Activated CD8-positive, alpha-beta memory T cell treated with anti-CD3 and anti-CD28 coated beads, Interleukin-2, amount 50 U/mL, for 1 hour (primary cell): ENCODE measurements around the gene TPSB2.

Experiments
- DNase-seq: peaks from one replicate; pipeline ENCODE4 v3.0.0-alpha.2; 2020; ENCODE audit errors: extremely low read depth

The TPSB2 gene

DNA sequence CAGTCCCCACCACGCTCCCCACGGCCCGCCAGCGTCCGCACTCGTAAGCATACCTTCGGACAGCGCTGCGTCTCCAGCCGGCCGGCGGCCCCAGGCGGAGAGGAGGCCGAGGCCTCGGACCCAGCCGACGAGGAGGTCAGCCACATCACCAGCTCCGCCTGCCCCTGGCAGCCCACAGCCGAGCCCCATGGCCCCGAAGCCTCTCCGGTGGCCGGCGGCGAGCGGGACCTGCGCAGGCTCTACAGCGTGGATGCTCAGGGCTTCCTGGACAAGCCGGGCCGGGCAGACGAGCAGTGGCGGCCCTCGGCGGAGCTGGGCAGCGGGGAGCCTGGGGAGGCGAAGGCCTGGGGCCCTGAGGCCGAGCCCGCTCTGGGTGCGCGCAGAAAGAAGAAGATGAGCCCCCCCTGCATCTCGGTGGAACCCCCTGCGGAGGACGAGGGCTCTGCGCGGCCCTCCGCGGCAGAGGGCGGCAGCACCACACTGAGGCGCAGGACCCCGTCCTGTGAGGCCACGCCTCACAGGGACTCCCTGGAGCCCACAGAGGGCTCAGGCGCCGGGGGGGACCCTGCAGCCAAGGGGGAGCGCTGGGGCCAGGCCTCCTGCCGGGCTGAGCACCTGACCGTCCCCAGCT, 9.8 kb downstream of the TPSB2 start:
- no peak for DNase-seq

DNA sequence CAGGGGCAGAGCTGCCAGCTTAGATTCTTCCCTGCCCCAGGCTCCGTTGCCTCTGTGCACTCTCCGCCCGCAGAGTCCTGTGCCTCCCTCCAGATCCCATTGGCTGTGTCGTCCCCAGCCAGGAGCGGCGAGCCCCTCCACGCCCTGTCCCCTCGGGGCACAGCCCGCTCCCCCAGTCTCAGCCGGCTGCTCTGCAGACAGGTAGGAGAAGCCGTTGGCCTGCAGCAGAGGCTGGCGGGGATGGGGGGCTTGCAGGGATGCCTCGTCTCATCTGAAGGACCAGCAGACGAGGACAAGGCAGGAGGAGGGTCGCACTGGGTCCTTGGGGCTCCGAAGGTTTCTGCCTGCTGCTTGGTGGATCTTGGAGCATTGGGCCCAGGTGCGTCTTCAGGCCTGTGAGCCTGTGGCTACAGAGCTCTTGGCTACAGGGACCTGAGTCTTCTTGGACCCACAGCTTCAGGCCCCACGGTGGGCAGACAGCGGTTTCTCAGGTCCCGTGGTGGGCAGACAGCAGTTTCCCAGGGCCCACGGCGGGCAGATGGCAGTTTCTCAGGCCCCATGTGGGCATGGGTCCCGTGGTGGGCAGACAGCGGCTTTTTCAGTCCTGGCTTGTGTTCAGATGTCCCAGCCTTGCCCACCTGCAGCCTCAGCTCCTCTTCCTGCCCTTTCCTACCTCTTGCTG, 10.9 kb downstream of the TPSB2 start:
- DNase-seq: no peak

DNA sequence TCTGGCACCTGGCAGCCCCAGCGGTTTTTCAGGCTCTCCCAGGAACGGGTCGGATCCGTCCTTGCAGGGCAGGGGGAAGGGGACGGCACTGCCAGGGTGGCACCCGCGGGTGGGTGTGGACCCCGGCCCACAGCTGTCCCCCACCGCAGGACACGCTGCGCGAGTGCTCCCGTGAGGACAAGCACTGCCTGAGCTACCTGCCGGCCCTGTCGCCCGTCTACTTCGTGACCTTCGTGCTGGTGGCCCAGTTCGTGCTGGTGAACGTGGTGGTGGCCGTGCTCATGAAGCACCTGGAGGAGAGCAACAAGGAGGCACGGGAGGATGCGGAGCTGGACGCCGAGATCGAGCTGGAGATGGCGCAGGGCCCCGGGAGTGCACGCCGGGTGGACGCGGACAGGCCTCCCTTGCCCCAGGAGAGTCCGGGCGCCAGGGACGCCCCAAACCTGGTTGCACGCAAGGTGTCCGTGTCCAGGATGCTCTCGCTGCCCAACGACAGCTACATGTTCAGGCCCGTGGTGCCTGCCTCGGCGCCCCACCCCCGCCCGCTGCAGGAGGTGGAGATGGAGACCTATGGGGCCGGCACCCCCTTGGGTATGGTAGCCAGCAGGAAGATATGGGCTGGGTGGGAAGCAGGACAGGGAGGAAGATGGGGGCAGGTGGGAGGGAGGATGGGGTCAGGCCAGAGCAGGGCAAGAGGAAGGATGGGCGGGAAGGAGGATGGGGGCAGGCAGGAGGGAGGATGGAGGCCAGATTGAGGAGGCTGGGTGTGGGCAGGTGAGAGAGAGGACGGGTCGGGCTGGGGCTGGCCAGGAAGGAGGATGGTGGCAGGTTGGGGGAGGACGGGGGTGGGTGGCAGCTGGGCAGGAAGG, 11.7 kb downstream of the TPSB2 start:
- no peak for DNase-seq

DNA sequence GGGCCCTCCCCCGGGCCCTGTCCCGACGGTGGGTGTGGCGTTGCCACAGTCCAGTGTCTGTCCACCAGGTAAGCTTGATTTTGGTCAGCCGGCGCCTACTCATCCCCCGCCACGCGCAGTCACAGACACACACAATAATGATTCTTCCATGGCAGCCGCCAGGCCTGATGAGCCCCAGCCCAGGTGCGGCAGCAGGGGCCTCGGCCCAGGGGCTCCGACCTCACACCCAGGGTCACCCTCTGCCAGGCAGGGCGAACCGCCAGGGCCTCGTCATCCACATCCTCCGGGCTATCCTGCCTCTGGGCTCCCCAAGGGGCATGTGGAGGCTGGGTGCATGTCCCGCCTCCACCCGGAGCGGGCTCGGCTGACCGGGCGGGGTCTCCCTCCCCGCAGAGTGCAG, 12.5 kb downstream of the TPSB2 start:
- DNase-seq: no peak

DNA sequence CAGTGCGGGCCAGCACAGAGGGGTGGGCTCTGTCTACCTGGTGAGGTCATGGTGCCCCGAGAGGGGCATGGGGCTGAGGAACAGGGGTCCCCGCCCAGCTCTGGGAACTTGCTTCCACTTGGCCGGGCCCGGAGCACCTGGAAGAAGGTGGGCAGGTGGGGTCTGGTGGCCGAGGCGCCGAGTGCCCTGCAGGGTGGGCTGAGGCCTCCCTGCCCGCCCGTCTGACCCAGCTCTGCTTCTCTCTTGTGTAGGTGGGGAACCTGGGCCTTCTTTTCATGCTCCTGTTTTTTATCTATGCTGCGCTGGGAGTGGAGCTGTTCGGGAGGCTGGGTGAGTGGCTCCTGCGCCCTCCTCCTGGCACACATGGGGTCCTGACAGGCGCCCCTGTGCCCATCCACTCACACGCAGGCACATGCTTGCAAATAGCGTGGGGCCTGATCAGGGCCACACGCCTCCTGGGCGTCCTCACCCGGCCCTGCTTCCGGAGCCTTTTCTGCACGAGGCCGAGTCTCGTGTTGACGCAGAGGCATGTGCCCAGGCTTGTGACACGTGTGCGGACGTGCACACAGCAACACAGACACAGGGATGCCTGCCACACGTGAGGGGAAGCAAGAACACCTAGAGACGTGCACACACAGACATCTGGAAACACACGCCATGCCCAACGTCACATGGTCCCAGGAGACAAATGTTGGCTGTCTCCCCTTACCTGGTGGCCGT, 13.1 kb downstream of the TPSB2 start:
- no peak for DNase-seq

DNA sequence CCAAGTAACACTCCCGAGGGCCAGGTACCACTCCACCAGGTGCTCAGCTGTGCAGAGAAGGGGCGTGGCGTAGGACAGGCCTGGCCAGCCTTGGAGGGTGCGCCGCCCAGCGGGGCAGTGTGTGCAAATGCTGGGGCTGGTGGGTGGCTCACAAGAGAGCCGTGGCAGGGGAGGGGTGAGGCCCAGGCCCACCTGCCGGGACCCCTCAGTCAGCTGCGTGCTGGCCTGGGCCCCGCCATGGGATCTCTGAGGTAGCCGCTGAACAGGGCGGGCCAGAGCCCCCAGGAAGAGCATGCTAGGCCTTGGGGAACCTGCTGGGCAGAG, 13.7 kb downstream of the TPSB2 start:
- no peak for DNase-seq

DNA sequence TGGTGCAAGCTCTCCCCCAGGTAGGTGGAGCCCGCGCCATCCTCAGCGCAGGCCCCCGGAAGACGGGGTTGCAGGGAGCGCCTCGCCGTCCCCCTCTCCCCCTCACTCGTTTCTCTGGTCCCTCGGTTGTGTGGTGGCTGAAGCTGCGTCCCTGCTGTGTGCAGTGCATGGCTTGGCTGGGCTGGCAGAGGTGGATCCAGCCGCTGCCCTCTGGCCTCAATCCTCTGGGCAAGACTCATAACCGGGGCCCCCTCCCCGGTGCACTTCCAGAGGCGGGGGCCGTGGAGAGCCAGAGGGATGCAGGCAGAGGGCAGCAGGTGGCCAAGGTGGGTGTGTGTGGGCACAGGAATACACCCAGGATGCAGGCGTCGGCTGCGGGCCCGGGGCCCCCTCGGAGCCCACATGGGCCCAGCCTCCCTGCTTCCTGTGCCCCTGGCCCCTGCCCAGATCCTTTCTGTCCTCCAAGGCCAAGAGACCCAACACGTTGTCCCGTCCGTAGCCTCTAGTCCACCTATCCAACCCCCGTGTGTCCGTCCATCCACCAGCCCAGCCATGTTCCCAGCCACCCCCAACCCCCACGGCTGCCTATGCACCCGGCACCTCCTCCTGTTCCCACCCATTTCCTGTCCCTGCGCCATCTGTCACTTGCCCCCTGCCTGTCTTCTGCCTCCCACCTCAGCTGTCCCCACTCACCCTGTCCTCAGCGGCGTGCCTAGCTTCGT, 14.2 kb downstream of the TPSB2 start:
- no peak for DNase-seq

DNA sequence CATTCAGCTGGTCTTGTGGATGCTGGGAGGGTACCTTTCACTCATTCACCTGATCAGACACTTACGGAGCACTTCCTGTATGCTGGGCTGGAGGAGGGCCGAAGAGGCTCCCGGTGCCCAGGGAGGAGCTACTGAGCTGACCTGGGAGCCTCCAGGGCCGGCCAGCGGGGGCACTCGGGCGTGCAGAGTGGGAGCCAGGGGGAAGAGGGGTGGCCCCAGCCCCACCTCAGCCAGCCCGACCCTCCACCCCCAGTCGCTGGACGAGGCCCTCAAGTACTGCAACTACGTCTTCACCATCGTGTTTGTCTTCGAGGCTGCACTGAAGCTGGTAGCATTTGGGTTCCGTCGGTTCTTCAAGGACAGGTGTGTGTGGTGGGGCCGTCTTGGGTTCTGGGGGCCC, 15.3 kb downstream of the TPSB2 start:
- no peak for DNase-seq

DNA sequence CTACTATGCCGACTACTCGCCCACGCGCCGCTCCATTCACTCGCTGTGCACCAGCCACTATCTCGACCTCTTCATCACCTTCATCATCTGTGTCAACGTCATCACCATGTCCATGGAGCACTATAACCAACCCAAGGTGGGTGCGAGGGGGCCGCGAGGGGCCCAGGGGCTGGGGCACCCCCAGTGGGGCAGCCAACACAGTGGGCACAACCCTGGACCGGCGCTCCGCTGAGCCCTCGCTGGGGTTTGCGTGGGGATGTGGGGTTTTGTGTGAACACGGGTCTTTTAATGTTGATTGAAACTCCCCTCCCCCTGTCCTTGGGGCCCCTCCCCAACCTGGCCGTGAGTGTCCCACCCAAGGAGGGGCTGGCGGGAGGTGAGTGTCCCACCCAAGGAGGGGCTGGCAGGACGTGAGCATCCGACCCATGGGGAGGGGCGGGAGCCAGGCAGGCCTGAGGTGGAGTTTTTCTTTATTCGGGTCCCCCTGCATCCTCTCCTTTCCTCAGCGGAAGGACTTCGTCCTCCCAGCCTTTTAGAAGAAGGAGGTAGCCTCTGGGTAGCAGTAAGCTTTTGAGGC, 16.1 kb downstream of the TPSB2 start:
- DNase-seq: no peak

DNA sequence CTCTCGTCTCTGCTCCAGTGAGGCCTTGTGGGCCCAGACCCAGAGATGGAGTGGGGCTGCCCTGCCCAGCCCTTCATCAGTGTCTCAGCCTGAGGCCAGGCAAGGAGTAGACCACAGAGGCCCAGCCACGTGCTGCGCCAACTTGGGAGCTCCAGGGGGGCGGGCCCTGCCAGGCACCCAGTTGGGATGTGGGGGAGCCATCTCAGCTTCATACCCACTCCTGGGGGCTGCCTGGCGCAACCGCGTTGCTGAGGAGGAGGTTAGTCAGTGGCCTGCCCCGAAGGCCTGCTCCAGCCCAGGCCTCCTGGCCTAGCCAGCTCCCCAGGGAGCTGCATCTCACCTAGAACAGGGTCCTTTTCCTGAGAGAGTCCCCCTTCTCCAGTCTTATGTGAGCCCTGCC, 16.8 kb downstream of the TPSB2 start:
- DNase-seq: no peak

DNA sequence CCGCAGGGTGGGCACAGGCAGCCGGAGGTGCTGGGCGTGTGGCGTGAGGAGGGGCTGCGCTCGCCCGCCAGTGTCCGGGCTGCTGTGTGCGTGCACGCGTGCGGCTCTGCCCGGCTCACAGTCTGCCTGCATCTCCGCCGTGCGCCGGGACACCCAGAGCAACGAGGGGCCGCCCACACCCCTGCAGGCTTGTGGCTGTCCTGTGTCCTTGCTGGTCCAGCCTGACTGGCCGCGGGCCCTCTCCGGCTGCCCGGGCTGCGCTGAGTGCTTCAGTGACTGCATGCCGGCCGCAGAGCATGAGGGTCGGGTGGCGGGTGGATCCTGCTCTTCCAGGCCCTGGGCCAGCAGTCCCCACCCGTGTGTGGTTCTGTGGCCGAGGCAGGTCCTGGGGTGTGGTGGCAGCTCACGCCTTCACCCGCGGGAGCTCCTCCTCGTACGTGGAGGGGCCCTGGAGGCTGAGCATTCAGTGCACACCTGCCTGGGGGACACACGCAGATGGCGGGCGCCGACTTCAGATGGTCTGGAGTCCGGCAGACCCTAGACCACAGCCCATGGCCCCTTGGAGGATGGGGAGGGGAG, 17.3 kb downstream of the TPSB2 start:
- no peak for DNase-seq

DNA sequence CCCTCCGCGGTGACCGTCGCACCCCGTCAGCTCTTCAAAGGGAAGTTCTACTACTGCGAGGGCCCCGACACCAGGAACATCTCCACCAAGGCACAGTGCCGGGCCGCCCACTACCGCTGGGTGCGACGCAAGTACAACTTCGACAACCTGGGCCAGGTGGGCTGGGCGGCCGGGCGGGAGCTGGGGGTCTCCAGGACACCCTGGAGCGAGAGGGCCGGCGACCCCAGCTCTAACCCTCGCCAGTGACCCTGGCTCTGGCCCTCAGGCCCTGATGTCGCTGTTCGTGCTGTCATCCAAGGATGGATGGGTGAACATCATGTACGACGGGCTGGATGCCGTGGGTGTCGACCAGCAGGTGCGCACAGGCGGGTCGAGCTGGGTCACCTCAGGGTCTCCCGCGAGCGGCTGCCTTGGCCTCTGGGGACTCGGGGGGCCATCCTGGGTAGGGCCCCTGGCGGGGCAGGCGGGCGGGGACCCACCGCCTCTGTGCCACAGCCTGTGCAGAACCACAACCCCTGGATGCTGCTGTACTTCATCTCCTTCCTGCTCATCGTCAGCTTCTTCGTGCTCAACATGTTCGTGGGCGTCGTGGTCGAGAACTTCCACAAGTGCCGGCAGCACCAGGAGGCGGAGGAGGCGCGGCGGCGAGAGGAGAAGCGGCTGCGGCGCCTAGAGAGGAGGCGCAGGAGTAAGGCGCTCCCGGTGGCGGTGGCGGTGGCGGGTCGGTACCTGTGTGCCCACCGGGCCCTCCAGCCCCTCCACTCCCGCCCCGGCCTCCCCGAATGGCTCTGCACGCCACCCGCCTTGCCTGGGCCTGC, 18.3 kb downstream of the TPSB2 start:
- DNase-seq: no peak

DNA sequence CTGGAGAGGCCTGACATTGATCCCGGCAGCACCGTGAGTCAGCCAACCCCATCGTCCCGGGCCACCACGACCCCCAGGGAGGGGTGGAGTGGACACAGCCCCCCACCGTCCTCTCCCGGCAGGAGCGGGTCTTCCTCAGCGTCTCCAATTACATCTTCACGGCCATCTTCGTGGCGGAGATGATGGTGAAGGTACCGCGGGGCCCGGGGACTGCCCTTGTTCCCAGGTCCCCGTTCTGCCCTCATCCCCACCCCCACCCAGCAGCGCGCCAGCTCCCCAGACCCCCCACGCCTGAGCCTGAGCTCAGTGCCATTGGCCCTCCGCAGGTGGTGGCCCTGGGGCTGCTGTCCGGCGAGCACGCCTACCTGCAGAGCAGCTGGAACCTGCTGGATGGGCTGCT, 19.5 kb downstream of the TPSB2 start:
- no peak for DNase-seq

DNA sequence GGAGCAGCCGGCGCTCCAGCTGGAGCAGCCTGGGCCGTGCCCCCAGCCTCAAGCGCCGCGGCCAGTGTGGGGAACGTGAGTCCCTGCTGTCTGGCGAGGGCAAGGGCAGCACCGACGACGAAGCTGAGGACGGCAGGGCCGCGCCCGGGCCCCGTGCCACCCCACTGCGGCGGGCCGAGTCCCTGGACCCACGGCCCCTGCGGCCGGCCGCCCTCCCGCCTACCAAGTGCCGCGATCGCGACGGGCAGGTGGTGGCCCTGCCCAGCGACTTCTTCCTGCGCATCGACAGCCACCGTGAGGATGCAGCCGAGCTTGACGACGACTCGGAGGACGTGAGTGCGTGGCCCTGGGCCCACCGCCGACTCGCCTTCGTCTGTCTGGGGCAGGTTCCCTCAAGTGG, 20.9 kb downstream of the TPSB2 start:
- no peak for DNase-seq

DNA sequence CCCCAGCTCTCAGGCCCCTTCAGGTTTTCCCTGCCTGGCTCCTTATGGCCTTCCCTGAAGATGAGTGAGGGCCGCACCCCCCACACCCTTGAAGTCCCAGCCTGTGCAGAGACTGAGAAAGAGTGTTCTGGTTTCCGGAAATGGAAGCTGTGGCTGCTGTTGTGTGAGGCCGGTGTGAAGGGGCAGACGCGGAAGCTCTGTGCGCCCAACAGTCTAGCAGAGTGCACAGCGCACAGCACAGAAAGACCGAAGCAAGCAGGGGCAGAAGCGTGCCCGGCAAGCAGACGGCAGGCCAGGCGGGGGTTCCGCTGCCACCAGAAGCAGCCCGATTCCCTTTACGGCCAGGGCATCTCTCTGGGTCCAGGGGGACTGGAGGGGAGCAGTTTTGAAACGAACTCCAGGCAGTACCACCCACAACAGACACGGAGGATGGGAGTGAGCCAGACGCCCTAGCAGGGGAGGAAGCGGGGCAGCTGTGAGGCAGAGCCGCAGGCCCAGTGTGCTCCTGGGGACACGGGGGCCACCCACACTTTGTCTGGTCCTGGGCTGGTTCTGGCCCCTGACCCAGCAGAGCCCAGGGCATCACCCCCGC, 21.6 kb downstream of the TPSB2 start:
- no peak for DNase-seq

DNA sequence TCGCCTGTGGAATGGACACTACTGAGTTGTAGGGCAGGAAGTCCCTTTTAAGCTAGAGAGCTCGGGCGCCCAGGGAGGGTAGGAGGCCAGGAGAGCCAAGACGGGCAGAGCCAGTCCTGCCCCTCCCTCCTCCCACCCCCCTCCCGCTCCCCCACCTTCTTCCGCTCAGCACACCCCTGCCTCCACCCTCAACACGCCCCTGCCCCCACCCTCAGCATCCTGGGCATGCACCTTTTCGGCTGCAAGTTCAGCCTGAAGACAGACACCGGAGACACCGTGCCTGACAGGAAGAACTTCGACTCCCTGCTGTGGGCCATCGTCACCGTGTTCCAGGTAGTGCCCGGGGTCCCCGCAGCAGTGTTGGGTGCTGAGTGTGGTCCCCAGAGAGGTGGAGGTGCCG, 23.2 kb downstream of the TPSB2 start:
- no peak for DNase-seq

DNA sequence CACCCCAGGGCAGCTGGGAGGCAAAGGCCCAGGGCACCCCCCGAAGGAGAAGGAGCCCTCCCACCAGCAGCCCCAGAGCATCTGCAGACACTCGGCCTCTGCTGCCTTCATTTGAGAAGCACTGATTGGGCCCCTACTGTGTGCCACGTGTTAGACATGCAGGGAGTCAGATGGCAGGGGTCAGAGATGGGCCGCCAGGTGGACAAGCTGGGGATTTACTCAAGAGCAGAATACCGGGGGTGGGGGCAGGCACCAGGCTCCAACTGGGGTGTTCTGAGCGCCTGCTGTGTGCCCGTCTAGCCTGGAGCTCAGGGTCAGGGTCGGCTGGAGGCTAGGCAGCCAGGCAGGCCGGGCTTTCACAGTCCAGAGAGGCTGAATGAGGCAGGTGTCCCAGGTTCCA, 23.7 kb downstream of the TPSB2 start:
- no peak for DNase-seq

DNA sequence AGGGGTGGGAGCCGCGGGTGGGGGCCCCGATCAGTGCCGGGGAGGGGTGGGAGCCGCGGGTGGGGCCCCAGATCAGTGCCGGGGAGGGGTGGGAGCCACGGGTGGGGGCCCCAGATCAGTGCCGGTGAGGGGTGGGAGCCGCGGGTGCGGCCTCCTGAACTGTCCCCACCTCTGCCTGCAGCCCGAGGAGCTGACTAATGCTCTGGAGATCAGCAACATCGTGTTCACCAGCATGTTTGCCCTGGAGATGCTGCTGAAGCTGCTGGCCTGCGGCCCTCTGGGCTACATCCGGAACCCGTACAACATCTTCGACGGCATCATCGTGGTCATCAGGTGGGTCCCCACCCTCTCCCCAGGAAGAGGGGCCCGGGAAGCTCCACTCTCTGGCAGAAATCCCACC, 25.1 kb downstream of the TPSB2 start:
- DNase-seq: no peak

DNA sequence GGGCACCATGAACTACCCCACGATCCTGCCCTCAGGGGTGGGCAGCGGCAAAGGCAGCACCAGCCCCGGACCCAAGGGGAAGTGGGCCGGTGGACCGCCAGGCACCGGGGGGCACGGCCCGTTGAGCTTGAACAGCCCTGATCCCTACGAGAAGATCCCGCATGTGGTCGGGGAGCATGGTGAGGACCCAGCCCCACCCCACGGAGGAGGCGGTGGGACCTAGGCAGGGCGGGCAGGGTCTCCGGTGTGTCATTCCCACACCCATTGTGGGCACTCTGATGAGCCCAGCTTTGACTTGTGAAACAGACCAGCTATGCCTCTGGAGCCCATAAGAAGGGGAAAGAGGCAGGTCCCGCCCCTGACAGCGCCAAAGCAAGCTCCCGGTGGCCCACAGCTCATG, 27.7 kb downstream of the TPSB2 start:
- no peak for DNase-seq

DNA sequence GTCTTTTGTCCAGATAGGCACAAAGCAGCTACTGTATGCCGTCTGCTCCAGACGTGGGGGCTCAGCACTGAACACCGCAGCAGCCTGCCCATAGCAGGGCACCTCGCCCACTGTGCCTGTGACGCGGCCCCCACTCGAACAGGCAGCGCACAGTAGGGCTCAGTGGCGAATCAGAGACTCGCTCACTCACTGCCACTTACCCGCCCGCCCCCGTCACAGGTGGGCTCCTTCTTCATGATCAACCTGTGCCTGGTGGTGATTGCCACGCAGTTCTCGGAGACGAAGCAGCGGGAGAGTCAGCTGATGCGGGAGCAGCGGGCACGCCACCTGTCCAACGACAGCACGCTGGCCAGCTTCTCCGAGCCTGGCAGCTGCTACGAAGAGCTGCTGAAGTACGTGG, 28.5 kb downstream of the TPSB2 start:
- no peak for DNase-seq
